Activated naive CD4-positive, alpha-beta T cell treated with anti-CD3 and anti-CD28 coated beads, Interleukin-2, amount 50 U/mL, for 72 hours (primary cell): ENCODE measurements around the gene IQGAP3. TPM values are rescaled to one million over a fixed set of nuclear protein-coding genes. Genes with fewer than 3 reads are reported as not detected.
A peak's percentile ranks its signal among the peaks of the same experiment; 100 is the strongest.

Experiments used
- ATAC-seq, 2 donors: fragments of 150-1000 bp; cut with Tn5 transposase; 2 replicates each; pipeline ENCODE4 v1.10.0; 2021; ENCODE audit warnings: mild to moderate bottlenecking in 2 of 2, moderate library complexity in 2 of 2
- DNase-seq, 2 donors: peaks; one replicate each; pipeline ENCODE4 v3.0.0; 2021 to 2022; ENCODE audit warnings: low spot score in 2 of 2
- H3K27ac Mint-ChIP-seq, 2 donors: one replicate each; pipeline ENCODE4 v1.8.0; 2022; ENCODE audit warnings: mild to moderate bottlenecking in 2 of 2, mixed read lengths in 2 of 2
- H3K36me3 Mint-ChIP-seq, 2 donors: one replicate each; pipeline ENCODE4 v1.8.0; 2022; ENCODE audit warnings: mixed read lengths in 2 of 2
- H3K9me3 Mint-ChIP-seq, 2 donors: one replicate each; pipeline ENCODE4 v1.8.0; 2022; ENCODE audit warnings: mixed read lengths in 2 of 2
- total RNA-seq, 2 donors: library from RNA; stranded (reverse); gene quantifications; one replicate each; pipeline ENCODE4 v1.2.3, GENCODE V29; 2022

IQGAP3 gene
- total RNA-seq, 2 donors from 2014 or later: 5.1 to 30.5 TPM

DNA sequence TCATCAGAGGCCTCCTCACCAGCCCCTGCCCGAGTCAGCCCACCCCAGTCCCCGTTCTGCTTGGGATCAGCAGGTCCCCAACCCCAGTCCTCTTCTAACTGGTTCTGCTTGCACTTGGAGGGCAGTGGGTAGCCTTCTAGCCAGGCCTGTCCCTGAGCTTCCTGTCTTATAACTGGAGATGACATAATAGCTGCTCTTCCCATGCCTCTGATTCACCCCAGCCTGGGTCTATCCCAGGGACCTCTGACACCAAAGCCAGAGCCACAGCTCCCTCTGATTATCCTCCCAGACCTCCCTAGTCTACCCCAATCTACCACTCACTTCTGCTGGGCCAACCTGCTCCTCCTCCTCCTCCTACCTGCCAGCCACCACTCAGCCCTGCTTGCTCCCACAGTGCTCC lies 31.4 kb downstream of the IQGAP3 start:
- Mint-ChIP-seq H3K36me3 (peaks cover 0 to 11% of the 10 kb centered on the region in 2 donors), H3K27ac (no peak overlapping the region), H3K9me3 (no peaks in the 10 kb centered on the region)
- no peak for DNase-seq
- ATAC-seq: no peak

GRCh38 chr1:156539818-156540355 lies 32.5 kb downstream of the IQGAP3 start:
- DNase-seq (no peak), ATAC-seq (no peak)
- Mint-ChIP-seq H3K9me3 (no peaks in the 10 kb centered on the region), H3K36me3 (peaks cover 0 to 11% of the 10 kb centered on the region in 2 donors), H3K27ac (no peak overlapping the region)

- H3K9me3 Mint-ChIP-seq: no peaks in the 10 kb centered on the region
- H3K36me3 Mint-ChIP-seq: peaks cover 0 to 11% of the 10 kb centered on the region in 2 donors
- peak overlapping the region in 1 of 2 donors; percentile 45 for H3K27ac Mint-ChIP-seq
- ATAC-seq: no peak
- DNase-seq: no peak
These were observed 33.5 kb downstream of the IQGAP3 start for GRCh38 chr1:156538711-156539440.

DNA sequence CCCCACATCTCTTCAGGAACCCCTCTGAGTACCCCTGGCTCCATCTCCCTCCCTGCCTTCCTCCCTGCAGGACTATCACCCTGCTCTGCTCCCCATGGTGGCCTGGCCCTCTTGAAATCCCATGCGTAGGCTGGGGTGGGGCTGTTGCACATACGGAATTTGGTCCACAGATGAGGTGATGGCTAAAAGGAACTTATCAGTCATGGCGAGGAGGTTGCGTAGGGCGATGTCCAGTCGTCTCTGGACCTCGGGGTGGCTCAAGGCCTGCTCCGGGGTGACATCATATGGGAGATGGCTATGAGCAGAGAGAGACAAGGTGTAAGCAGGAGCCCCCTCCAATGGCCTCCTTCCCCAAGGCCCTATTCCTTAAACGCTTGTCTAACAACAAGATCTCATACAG lies 35.3 kb downstream of the IQGAP3 start:
- Mint-ChIP-seq H3K27ac (no peak overlapping the region), H3K9me3 (no peaks in the 10 kb centered on the region), H3K36me3 (peaks cover 0 to 11% of the 10 kb centered on the region in 2 donors)
- no peak for DNase-seq
- ATAC-seq: no peak

- DNase-seq (no peak), ATAC-seq (no peak)
- Mint-ChIP-seq H3K27ac (peak overlapping the region in 1 of 2 donors; percentile 36), H3K9me3 (no peaks in the 10 kb centered on the region), H3K36me3 (peaks cover 0 to 11% of the 10 kb centered on the region in 2 donors)
These were observed 37.8 kb downstream of the IQGAP3 start for GRCh38 chr1:156534424-156535060.

DNA sequence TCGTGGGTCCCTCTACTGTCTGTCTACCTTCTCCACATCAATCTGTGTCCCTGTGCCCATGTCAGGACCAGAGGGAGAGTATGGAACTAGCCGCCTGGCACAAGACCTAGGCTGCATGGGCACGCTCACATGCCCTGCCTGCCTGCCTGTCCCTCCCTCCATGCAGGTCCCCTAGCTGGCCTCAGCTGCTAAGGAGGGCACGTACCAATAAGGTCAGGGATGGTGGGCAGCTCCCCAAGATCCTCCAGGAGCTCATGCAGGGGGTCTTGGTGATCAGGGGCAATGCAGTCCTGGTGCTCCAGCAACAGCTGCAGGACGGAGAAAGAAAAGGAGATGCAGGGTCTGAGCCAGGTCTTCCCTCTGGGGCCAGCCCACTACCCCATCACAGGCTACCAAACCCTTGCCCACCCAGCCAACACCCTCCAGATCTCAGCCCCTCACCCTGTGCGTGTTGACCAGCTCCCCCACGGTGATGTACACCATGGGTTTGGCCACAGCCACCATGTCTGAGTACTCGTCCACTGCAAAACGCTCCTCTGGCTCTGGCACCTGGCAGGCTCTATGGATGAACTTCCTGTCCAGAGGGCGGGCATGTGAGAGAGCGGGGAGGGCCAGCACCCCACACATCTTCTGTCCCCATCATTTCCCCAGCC lies 38.7 kb downstream of the IQGAP3 start:
- peaks cover 0 to 4% of the 10 kb centered on the region in 2 donors for H3K36me3 Mint-ChIP-seq
- DNase-seq: no peak
- no peaks in the 10 kb centered on the region for H3K9me3 Mint-ChIP-seq
- H3K27ac Mint-ChIP-seq: peak overlapping the region in 1 of 2 donors; percentile 36
- no peak for ATAC-seq

DNA sequence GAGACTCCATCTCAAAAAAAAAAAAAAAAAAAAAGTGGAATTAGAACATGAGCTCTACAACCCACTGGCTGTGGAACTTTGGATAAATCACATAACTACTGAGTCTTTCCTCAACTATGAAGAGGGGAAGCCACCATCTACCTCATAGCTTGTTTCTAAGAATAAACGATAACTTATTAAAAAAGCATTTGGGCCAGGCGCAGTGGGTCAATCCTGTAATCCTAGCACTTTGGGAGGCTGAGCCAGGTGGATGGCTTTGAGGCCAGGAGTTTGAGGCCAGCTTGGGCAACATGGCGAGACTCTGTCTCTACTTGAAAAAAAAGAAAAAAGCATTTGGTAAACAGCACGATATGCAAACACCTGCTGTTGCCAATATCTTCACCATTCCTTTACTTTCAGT lies 40.0 kb downstream of the IQGAP3 start:
- no peaks in the 10 kb centered on the region for H3K36me3 Mint-ChIP-seq
- no peak for ATAC-seq
- H3K27ac Mint-ChIP-seq: peak overlapping the region in 1 of 2 donors; percentile 8

DNA sequence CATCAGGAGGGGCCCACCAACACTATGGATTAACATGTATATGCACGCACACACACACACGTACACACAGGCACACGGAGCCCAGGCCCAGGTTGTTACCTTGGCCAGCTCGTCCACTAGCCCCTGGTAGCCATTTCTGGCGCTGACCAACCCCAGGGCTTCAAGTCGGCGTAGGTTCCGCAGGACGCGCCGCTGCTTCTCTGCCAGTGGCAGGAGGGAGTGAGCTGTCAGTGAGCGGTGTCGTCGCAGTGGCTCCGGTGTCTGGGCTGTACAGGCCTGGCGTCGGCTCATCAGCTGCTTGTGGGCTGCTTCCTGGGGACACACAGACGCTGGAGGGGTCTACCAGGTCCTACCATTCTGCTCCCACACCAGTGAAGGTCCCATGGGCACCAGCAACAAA lies 42.4 kb downstream of the IQGAP3 start:
- H3K27ac Mint-ChIP-seq: no peak overlapping the region
- H3K9me3 Mint-ChIP-seq: no peaks in the 10 kb centered on the region
- no peak for ATAC-seq
- H3K36me3 Mint-ChIP-seq: peaks cover 0 to 15% of the 10 kb centered on the region in 2 donors
- DNase-seq: no peak

More for the DNA sequence above, 40.0 kb downstream of the IQGAP3 start:
- no peak for DNase-seq
- no peaks in the 10 kb centered on the region for H3K9me3 Mint-ChIP-seq

DNA sequence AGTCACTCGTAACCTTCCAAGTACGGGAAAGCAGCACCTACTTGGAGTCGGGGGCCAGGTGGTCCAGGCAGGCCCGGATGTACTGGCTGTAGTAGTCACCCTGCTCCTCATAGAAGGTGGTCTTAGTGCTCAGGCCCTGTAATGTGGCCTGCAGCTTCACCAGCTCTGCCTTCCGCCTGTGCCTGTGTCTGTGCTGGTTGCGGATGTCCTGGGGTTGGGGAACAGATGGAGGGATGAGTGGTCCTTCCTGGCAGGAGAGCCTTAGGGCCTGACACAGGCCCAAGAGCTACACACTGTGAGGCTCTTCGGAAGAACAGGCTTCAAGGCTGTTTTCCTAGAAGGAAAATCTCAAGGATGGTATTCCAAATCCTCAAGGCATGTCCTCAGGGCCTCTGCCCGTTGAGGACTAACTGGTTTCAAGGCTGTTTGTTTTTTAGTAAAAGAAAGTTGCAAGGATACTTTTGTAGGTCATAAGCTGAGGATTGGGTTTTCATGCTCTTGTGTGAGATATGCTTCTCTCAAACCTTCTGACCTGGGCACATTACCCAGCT lies 43.4 kb downstream of the IQGAP3 start:
- DNase-seq (no peak), ATAC-seq (no peak)
- H3K9me3 Mint-ChIP-seq: no peaks in the 10 kb centered on the region
- peaks cover 0 to 23% of the 10 kb centered on the region in 2 donors for H3K36me3 Mint-ChIP-seq
- peak overlapping the region; percentile 11 to 71 for H3K27ac Mint-ChIP-seq

GRCh38 chr1:156528231-156528630 lies 44.1 kb downstream of the IQGAP3 start:
- Mint-ChIP-seq H3K27ac (peak overlapping the region in 1 of 2 donors; percentile 71), H3K9me3 (no peaks in the 10 kb centered on the region), H3K36me3 (peaks cover 0 to 23% of the 10 kb centered on the region in 2 donors)
- ATAC-seq: no peak
- DNase-seq: no peak

GRCh38 chr1:156527584-156527983 lies 44.8 kb downstream of the IQGAP3 start:
- Mint-ChIP-seq H3K27ac (no peak overlapping the region), H3K36me3 (peaks cover 0 to 23% of the 10 kb centered on the region in 2 donors)

DNA sequence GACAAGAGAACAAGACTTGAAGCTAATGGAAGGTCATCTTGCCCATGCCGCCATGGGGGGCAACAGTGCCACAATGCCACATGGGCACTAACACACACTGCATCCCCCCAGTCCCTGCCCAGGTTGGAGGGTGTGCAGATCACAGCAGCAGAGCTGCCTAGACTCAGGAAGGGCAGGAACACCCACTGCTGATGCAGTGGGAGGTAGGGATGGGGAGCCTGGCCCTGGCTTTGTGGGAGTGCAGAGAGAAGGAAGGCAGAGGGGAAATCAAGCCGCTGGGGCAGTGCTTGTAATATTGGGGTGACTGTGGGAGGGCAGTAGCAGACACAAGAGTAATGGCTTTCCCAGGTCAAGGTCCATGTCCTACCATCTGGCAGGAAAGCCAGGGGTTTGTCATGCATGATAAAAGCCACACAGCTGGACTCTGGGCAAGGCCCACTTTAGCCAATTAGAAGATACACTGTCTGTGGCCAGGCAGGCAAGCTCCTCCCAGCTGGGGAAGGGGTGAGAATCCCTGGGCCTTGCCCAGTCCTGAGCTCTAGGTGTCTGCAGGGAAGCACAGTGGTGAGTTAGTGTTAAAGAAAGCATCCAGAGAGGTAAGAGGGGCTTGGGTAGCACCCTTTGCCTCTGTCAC lies 46.4 kb downstream of the IQGAP3 start:
- ATAC-seq (no peak), DNase-seq (no peak)
- no peaks in the 10 kb centered on the region for H3K9me3 Mint-ChIP-seq
- peak overlapping the region; percentile 53 to 66 for H3K27ac Mint-ChIP-seq
- peaks cover 0 to 23% of the 10 kb centered on the region in 2 donors for H3K36me3 Mint-ChIP-seq

More at GRCh38 chr1:156527584-156527983, 44.8 kb downstream of the IQGAP3 start:
- no peak for DNase-seq
- H3K9me3 Mint-ChIP-seq: no peaks in the 10 kb centered on the region
- ATAC-seq: no peak

DNA sequence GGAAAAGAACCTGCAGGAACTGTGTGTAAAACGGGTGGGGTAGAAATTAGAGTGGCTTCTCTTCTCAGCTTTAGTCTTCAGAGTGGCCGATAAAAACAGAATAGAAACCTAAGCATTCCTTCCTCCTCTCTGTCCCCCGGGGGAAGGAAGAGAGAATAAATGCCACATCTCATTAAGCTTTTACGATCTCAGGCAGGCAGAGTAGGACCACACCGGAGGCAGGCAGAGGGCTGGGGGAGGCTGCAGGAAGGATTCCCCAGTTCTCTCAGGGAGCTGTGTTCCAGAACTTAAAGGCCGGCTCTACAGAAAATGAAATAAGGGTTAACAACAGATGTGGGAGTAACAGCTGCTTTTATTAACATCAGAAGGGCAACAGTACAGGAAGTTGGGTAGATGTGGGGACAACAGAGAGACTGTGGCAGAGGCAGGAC lies 47.3 kb downstream of the IQGAP3 start:
- Mint-ChIP-seq H3K9me3 (no peaks in the 10 kb centered on the region), H3K27ac (peak overlapping the region; percentile 4 to 66), H3K36me3 (peaks cover 0 to 23% of the 10 kb centered on the region in 2 donors)
- DNase-seq (no peak), ATAC-seq (peak in 1 of 2 donors; percentile 10)

DNA sequence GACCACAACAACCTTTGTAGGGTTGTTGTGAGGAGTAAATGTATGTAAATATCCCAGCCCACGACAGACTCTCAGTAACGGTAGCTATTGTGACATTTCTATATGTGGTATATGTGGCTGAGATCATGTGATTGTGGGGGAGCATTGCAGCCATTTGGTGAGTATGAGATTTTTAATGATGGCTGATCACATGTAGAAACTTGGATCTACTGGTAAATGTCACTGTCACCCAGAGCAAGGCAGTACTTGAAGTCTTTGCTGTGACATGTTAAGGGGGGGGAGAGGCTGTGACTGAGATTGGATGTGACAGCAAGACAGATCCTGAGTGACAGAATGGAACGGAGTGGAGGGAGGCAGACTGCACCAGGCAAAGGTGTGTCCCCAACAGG lies 47.9 kb downstream of the IQGAP3 start:
- peak; percentile 72 to 89 for ATAC-seq
- H3K27ac Mint-ChIP-seq: peak overlapping the region in 1 of 2 donors; percentile 66
- H3K36me3 Mint-ChIP-seq: peaks cover 0 to 23% of the 10 kb centered on the region in 2 donors
- DNase-seq: no peak
- H3K9me3 Mint-ChIP-seq: no peaks in the 10 kb centered on the region

GRCh38 chr1:156523801-156524480 lies 48.4 kb downstream of the IQGAP3 start:
- Mint-ChIP-seq H3K9me3 (no peaks in the 10 kb centered on the region), H3K36me3 (peaks cover 0 to 23% of the 10 kb centered on the region in 2 donors), H3K27ac (peak overlapping the region in 1 of 2 donors; percentile 66)
- ATAC-seq (no peak), DNase-seq (no peak)
